Spleen (tissue), 7 donors: ENCODE data around the gene NBEA.

Experiments used
- POLR2A ChIP-seq, 3 donors: fragments of 450-650 bp; IDR thresholded peaks; one replicate each; pipeline ENCODE4 v1.5.1; 2017; ENCODE audit warnings: antibody characterized with exemption in 3 of 3, mild to moderate bottlenecking in 1 of 3
- POLR2AphosphoS5 ChIP-seq, 3 donors: sonication (generic); formaldehyde crosslinking; IDR thresholded peaks; one replicate each; pipeline ENCODE4 v1.5.1; 2017; ENCODE audit warnings: antibody characterized with exemption in 3 of 3
- TF ChIP-seq, protein P1 (sequence below), 11 experiments: fragments of 200-600 bp in 7 of 11; fragments of 450-650 bp in 4 of 11; sonication (generic) in 4 of 11; IDR thresholded peaks in 8 of 11; conservative IDR thresholded peaks in 3 of 11; 1 replicate in 7 of 11; 2 replicates in 4 of 11; pipeline versions ENCODE4 v1.4.0 to v1.8.0; 2016 to 2021; ENCODE audit warnings: antibody characterized with exemption in 11 of 11, inconsistent platforms in 4 of 11, mild to moderate bottlenecking in 1 of 11
- donor health status: DM: no; HTN: no; CAD: no; lungs with moderate emphysema.
- donor health status: DM: no; HTN: no; CAD: no.
- donor health status: DM: no; HTN: no; CAD: no.

DNA sequence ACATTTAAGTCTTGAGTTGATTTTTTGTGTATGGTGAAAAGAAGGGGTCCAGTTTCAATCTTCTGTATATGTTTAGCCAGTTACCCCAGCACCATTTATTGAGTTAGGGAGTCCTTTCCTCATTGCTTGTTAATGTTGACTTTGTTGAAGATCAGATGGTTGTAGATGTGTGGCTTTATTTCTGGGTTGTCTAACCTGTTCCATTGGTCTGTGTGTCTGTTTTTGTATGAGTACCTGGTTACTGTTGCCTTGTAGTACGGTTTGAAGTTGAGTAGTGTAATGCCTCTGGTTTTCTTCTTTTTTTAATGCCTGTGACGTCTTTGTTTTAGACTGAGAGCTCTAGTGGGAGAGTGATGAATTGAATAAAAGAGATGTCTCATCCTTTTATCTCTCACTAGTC, 83.2 kb downstream of the NBEA start:
- TF ChIP-seq, protein P1, sequence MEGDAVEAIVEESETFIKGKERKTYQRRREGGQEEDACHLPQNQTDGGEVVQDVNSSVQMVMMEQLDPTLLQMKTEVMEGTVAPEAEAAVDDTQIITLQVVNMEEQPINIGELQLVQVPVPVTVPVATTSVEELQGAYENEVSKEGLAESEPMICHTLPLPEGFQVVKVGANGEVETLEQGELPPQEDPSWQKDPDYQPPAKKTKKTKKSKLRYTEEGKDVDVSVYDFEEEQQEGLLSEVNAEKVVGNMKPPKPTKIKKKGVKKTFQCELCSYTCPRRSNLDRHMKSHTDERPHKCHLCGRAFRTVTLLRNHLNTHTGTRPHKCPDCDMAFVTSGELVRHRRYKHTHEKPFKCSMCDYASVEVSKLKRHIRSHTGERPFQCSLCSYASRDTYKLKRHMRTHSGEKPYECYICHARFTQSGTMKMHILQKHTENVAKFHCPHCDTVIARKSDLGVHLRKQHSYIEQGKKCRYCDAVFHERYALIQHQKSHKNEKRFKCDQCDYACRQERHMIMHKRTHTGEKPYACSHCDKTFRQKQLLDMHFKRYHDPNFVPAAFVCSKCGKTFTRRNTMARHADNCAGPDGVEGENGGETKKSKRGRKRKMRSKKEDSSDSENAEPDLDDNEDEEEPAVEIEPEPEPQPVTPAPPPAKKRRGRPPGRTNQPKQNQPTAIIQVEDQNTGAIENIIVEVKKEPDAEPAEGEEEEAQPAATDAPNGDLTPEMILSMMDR (IDR thresholded peaks at IDR 0.05 in 8 of 11, conservative IDR thresholded peaks at IDR 0.05 in 3 of 11): no peak
- TF ChIP-seq POLR2AphosphoS5 (IDR thresholded peaks at IDR 0.05): no peak
- TF ChIP-seq POLR2A (IDR thresholded peaks at IDR 0.05): no peak
